Right lobe of liver (tissue), 4 donors: ENCODE results near the gene NBPF15.
"Not testable (repeated sequence)": the region's sequence is repeated elsewhere in the genome, so short reads cannot be mapped to it uniquely, and the experiment has no call there.

ENCODE experiments used
- CTCF ChIP-seq, 4 donors: fragments of 200-600 bp in 3 of 4; fragments of 450-650 bp in 1 of 4; IDR thresholded peaks; one replicate each; pipeline versions ENCODE4 v1.5.1 to v1.8.0; 2016 to 2022; ENCODE audit warnings: antibody characterized with exemption in 4 of 4, mild to moderate bottlenecking in 2 of 4
- POLR2A ChIP-seq: fragments of 450-650 bp; IDR thresholded peaks from one replicate; pipeline ENCODE4 v1.6.1; 2017; ENCODE audit warnings: antibody characterized with exemption, mild to moderate bottlenecking
- donor health status: DM: no; HTN: no; CAD: no.
- donor health status: DM: no; HTN: no; CAD: no.
- donor health status: DM: no; HTN: yes; CAD: no.

- not testable (repeated sequence) for TF ChIP-seq CTCF (IDR thresholded peaks at IDR 0.05)
- peak; percentile 91 for TF ChIP-seq POLR2A
These were observed 48.7 kb downstream of the NBPF15 start for GRCh38 chr1:144412491-144413403.
